Hepatic stellate cell (primary cell): ENCODE data around the gene PPIL6.
"Not testable (repeated sequence)": the region's sequence is repeated elsewhere in the genome, so short reads cannot be mapped to it uniquely, and the experiment has no call there.

Source experiments
- DNase-seq: peaks from one replicate; pipeline ENCODE4 v3.0.0; 2011; ENCODE audit warnings: low spot score

PPIL6 gene

GRCh38 chr6:109466212-109466923 is 25.9 kb upstream of the PPIL6 start:
- DNase-seq, result no peak

GRCh38 chr6:109465772-109466171 is 25.3 kb upstream of the PPIL6 start:
- DNase-seq, result no peak

DNA sequence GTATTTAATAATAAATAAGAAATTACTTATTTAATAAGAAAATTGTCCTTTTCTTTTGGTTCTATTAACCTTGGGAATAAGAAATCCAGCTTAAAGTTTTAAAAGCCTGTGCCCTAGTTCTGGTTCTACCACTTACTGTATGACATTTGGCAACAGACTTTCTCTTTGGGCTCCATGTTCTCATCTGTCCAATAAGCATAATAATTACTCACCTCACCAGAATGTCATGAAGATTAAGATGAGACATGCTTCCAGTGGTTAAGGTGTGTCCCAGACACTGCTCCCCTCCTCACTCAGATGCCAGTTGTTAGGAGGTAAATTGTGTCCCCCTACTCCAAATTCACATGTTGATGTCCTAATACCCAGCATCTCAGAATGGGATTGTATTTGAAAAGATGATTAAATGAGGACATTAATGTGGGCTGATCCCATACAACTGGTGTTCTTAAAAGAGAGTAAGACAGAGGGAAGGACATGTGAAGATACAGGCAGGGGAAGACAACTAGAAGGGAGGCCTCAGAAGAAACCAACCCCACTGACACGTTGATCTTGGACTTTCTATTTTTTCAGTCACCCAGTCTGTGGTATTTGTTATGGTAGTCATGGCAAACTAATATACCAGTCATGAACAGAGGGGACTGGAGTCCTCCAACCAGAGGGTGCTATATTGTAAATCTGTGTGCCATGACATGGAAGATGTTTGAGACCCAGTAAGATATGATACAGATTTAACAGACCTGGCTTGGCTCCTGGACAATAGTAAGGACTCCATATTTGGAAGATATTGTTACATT is 21.5 kb upstream of the PPIL6 start:
- DNase-seq, result no peak

DNA sequence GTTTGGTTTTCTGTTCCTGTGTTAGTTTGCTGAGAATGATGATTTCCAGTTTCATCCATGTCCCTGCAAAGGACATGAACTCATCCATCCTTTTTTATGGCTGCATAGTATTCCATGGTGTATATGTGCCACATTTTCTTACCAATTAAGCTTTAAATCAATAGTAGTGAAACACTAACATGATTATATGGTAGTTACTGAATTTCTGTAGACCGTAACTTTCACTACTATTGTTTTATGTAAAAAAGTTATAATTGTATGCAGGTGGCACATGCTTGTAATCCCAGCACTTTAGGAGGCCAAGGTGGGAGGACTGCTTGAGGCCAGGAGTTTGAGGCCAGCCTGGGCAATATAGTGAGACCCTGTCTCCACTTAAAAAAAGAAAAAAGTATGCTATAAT is 20.8 kb upstream of the PPIL6 start:
- not testable (repeated sequence) for DNase-seq

DNA sequence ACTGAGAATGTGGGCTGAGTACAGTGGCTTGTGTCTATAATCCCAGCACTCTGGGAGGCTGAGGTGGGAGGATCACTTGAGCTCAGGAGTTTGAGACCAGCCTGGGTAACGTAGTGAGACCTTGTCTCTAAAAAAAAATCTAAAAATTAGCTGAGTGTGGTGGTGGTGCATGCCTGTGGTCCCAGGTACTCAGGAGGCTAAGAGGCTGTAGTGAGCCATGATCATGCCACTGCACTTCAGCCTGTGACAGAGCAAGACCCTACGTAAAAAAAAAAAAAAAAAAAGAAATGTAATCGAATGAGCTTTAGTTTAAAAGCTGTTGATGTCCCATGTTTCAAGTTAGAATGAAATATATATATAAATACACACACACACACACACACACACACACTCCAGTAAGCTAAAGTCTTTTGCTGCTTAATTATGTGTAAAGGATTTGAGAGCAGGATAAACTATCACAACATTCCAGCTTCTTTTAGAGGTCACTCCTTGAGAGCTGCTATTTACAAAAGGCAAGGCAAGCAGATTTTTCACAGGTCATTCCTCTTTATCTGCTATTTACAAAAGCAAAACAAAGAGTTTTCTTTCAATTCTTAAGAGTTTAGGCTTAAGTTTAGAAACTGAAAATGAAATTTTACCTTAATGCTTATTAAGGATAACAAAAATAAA is 19.9 kb upstream of the PPIL6 start:
- DNase-seq, result no peak

DNA sequence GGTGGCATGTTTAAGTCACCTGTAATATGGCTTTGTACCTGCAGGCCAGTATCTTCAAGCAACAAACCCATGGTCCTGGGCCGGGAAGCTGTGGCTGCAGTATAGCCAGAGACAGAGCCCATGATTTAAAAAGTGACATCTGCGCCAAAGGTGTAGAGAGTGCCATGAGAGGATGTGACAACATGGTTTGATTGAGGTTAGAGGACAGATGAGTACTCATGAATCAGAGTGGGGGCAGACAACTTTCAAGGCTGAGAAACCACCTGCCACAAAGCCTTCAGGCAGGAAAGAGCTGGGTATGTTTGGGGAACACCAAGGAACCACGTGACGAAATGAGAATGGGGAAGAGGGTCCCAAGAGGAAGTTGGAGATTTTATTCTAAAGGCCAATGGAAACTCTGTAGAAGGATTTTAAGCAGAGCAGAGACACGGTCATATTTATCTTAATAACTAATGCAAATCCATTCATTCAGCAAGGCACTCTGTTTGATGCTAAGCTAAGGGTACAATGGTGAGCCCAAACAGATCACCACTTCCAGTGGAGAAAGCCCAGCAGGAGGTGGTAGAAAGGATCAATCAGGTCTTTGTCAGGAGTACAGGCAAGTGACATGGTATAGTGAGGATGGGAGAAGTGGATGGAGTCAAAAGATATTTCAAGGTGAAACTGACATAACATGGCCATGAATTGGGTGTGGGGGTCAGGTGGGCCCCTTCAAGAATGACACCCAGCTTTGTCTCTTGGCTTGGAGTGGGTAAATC is 18.5 kb upstream of the PPIL6 start:
- DNase-seq, result no peak

GRCh38 chr6:109457562-109457996 is 17.2 kb upstream of the PPIL6 start:
- DNase-seq, result no peak

DNA sequence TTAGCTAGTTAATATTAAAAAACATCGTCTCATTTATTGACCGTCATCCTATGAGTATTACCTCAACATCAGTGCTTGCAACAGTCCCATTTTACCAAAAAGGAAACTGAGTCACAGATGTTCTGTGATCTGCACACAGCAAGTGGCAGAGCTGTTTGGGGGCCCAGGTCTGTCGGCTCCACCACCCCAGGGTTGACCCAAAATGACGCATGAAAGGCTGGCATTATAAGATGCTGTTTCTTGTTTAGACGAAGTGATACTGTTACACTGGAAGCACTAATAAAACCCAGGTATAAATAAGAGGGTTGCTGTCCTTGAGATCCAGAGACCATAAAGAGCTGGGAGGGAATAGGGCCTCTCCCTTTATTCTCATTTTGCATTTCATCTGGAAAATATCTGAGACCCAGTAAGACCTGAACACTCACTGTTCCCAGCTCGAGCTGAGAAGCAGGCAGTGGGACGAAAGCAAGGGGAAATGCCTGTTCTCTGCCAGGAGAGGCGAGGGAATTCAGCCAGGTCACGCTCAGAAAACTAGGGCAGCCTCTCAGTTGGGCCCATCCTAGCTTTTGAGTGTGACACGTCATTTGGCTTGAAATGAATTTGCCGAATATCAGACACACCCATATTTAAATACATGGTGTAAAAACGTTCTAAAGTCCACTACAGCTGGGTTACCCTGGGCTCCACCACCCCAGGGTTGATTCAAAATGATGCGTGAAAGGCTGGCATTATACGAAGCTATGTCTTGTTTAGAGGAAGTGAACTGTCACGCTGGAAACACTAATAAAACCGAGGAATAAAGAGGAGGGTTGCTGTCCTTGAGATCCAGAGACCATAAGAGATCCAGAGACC is 16.5 kb upstream of the PPIL6 start:
- DNase-seq, result no peak

DNA sequence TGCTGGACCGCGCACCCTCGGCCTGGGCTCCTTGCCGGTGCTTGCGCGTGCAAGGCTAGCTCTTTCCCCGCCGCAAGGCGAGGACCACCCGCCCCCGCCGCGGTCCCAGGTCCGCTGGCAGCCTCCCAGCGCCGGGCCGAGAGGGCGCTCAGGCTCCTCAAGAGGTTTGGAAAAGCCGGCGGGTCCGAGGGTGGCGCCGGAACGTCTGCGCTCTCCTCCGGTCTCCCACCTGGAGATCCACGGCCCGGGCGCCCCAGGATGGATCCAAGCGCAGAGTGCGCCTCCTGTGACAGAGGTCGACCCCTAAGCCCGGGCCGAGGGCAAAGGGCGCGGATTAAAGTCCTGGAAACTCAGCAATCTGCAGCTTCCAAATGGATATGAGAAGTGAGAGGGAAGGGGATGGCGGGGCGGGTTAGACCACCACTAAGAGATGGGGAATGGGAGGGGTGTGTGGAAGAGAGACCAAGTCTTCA is 15.7 kb upstream of the PPIL6 start:
- DNase-seq, result no peak

- DNase-seq, result peak; percentile 80
Measured at GRCh38 chr6:109455437-109456110, 15.1 kb upstream of the PPIL6 start, which contains the start of gene MICAL1. MICAL1 (minus strand) TSS chr6:109455772; CDS start chr6:109454196, 1,576 bp downstream.

DNA sequence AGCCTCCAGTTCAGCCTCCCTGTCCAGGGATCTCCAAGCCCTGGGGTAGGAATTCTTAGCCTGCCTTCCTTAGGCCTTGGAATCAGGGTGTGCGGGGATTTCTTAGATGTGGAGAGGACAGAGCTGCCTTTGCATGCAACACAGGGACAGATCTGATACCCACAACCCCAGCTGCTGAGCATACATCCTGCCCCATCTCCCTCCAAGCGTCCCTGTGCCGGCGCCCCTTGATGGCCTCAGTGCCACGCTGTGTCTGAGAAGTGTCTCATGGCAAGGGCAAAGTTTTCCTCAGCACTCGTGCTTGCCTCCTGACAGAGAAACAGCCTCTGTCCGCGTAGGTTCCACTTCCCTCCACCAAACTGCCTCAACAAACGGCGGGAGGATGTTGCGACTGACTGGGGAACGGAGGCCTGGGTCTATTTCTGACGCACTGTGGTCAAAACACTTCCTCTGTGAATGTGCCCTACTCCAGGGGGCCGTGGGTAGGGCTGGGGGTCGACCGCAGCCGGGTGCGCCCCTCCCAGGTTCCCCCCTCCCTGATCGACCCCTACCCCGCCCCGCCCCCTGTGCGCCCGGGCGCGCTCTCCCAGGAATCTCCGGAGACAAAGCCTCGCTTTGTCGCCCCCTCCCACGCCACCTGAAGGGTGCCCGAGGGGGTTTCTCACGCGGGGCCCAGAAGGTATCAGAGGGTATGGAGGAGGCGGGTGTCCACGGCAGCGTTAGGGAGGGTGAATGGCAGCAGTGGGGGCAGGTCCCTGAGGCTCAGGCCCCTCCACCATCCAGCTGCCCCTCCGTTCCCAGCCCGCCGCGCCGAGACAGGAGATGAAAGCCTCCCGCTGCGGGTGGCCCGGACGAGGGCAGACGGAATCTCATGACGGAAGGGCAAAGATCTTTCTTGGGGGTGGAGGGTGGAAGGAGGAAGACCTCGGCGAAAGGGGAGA is 14.3 kb upstream of the PPIL6 start:
- DNase-seq, result peak; percentile 57

DNA sequence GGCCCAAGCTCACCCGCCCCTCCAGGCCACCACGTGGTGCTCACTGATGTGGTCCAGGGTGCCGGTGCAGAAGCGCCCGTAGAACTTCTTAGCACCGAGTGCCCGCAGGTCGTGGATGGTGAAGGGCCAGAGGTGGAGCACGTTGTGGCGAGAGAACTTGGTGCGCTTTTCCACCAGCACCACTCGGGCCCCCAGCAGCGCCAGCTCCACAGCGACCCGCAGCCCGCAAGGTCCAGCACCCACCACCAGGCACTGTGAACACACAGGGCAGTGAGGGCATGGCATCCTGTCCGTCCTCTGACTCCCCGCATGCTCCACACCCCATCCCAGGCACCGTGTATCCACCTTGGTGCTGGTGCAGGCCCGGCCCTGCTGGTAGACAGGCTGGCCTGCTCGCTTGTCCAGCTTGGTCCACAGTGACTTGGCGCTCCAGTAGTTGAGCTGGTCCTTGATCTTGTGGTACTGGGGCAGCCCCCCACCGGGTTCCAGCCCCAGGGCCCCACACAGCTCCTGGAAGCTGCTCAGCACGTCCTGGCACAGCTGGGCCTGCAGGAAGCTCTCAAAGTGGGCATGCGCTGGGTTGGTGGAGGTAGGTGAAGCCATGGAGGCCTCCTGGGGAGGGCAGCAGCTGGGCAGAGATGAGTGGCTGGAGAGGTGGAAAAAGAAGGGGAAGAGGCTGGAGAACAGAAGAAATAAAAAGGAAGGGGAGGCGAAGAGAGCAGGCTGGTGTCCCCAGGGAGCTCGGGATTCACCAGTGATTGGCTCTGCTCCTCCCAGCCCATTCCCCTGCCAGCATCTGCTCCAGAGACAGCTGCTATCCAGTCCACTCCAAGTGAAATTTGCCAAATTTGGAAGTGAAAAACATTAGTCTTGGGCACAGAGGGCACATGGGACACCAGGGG is 13.4 kb upstream of the PPIL6 start:
- DNase-seq, result peak; percentile 75

GRCh38 chr6:109453156-109453555 is 12.7 kb upstream of the PPIL6 start:
- DNase-seq, result no peak

DNA sequence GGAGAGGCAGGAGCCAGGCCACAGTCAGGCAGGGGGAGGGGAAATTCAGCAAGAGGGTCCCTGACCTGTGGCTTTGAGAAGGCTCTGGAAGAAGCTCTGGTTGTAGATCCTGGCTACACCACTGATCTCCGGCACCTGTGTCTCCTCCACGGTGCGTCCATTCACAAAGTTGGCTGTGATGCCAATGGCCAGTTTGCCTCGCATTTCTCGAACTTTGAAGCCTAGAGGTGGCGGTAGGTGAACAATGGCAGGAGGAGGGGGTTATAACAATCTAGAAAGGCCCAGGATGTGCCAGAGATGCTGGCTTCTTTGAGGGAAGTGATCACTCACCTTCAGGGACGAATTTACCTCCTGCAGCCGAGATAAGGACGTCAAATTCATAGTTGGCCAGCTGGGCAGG is 11.8 kb upstream of the PPIL6 start:
- no peak for DNase-seq

- no peak for DNase-seq
Measured at GRCh38 chr6:109451376-109451775, 10.9 kb upstream of the PPIL6 start.

DNA sequence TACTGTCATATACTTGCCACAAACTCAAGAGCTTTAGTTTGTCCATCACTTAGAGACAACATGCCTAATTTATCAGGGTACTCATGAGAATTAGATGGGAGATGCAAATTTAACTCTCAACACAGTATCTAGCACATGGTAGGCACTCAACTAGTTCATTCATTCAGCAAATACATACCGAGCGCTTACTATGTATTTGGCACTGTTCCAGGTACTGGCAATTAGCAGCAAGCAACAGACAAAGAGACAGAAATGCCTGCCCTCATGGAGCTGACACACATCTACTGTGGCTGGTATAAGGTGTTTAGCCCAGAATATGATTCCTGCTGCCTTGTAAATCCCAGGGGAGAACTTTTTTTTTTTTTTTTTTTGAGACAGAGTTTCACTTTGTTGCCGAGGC is 10.4 kb upstream of the PPIL6 start:
- no peak for DNase-seq

DNA sequence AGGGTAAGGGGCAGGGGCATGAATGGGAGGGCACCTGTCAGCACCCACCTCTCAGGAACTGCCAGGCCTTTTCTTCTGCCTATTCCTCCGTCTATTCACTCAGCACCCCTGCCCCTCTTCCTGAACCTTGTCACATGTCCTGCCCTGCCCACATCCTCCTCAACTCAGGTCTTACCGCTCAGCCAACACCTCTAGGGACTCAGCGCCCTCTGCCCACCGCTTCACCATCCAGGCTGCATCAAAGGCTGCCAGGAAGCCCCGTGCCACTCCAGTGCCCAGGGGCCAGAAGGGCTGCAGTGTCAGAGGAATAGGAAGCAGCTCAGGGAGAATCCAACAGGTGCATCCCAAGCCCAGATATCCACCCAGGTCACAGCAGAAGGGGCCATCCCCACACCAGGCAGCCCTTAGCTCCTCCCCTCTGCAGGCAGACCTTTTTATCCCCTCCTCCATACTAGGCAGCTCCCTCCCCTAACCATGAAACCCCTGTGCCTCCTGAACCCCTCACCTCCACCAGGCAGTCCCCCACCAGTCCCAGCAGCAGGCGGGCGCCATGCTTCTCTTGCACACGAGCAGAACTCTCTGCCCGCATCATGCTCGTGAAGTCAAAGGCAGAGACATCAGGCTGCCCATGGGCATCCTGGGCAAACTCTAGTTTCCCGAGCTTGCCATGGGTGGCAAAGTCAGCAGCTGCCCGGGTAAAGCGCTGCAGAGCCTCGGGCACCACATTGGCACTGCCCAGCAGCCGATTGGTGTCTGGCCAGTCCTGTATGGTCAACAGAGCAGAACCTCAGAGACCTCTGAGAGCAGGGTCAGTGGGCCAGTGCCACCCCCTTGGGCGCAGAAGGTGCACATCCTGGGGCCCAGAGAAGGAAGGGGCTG is 9.6 kb upstream of the PPIL6 start:
- no peak for DNase-seq
